D721Med (cell line): ENCODE results near the gene ZNF521.

Experiments used
- DNase-seq: peaks from one replicate; pipeline ENCODE4 v3.0.0; 2011; ENCODE audit warnings: low spot score; ENCODE audit not compliant: insufficient read length
- FAIRE-seq: peaks from 2 replicates; lab custom pipeline; 2011; peaks lifted over from hg19 to GRCh38; lab: Jason Lieb, UNC
- TF ChIP-seq, protein P1 (sequence below): IDR thresholded peaks from 2 replicates; pipeline ENCODE4 v1.5.1; 2012; ENCODE audit warnings: mild to moderate bottlenecking, control low read depth; ENCODE audit not compliant: insufficient read depth; ENCODE audit errors: missing control alignments

Gene ZNF521

DNA sequence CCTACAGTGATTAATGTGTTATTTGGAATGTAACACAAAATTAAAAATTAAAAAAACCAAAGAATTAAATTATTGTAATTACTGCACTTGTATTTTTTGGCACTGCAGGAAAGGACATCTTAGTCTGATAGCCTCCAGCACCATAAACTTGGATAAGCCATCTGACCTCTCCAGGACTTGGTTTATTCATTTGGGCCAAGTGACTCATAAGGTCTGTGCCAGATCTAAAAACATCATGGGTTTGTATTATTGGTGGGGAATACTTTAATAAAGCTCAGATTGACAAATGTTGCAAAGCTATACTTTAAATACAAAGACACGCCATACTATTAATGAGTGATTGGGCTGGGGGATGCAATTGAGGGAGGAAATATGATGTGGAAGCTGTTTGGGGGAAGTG lies 225.2 kb downstream of the ZNF521 start:
- FAIRE-seq (no peak), DNase-seq (no peak)
- TF ChIP-seq, protein P1, sequence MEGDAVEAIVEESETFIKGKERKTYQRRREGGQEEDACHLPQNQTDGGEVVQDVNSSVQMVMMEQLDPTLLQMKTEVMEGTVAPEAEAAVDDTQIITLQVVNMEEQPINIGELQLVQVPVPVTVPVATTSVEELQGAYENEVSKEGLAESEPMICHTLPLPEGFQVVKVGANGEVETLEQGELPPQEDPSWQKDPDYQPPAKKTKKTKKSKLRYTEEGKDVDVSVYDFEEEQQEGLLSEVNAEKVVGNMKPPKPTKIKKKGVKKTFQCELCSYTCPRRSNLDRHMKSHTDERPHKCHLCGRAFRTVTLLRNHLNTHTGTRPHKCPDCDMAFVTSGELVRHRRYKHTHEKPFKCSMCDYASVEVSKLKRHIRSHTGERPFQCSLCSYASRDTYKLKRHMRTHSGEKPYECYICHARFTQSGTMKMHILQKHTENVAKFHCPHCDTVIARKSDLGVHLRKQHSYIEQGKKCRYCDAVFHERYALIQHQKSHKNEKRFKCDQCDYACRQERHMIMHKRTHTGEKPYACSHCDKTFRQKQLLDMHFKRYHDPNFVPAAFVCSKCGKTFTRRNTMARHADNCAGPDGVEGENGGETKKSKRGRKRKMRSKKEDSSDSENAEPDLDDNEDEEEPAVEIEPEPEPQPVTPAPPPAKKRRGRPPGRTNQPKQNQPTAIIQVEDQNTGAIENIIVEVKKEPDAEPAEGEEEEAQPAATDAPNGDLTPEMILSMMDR, result no peak

DNA sequence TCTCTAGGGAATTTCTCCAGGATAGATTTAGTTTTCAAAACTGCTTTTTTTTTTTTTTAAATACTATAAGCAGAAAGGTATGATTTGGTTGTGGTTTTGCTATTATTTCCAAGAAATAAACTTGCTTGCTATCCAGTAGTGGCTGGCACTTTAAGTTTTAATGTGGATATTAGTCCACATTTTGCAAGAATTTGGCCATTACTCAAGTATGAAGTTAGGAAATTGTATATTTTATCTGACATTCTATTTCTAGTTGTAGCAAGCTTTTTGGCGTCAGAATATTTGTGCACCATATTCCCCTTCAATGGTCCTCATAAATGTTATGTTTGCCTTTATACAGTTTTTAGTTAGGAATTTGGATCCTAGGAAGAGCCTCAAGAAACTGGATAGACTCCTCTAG lies 226.3 kb downstream of the ZNF521 start:
- FAIRE-seq (no peak), DNase-seq (no peak)
- TF ChIP-seq, protein P1, result no peak

DNA sequence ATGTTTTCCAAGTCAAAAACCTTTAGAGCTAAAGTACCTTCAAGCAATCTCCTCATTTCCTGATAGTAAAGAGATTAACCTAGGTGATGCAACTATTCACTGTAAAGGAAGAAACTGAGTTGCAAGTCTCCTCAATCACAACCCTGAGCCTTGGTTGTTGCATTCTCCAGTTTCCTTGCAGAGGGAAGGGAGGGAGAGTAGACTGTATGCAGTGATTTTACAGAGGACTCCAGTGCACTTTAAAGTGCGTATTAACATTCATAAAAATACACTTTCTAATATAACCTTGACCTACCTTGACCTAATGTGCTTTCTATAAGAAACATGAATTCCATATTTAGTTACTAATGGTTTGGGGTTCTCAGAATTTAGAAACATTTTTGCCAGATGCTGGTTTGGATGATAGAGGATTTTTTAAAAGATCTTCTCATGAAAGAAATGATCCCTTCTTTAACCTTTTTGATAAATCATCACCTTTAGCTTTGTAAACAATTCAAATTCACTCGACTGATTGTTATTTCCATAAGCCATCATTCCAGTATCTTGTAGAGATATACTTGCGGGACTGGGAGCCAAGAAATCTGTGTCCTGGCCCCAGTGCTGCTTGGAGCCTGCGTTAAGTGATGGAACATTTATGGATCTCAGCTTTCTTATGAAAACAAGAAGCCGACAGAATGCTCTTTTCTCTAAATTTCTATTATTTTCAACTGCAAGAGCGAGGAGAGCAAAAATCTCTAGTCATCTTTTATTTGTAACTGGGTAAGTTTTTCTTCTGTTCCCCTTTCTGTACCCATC lies 228.3 kb downstream of the ZNF521 start:
- FAIRE-seq (no peak), DNase-seq (no peak)
- TF ChIP-seq, protein P1, result no peak

DNA sequence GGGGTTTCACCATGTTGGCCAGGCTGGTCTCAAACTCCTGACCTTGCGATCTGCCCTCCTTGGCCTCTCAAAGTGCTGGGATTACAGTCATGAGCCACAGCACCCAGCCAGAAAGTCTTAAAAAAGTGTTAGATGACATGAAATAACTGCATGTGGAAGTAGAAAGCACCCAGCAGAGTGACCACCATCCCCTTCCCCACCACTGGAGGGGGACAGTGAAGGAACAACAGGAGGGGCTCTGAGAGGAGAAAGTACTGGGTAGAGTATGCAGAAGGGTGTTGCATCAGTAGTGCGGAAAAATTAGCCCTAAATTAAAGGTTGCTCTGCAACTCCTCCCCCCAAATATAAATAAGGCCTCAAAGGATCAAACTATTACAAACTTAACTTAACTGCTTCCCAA lies 230.5 kb downstream of the ZNF521 start:
- no peak for FAIRE-seq
- DNase-seq, result no peak
- TF ChIP-seq, protein P1, result no peak

DNA sequence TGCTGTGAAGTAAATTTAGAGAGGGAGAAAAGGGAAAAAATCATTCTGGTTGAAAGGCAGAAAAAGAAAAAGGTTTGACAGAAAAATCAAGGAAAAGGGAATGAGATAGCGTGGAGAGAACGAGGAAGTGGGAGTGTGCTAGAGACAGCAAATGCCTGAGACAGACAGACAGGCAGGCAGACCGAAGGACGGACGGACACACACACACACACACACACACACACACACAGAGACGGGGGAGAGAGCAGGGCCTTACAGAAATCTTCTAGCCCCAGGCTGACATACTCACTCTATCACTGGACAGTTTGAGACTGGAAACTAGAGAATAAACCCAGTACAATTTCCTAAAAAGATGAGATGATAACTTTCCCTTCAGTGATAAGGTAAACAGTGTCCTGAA lies 238.4 kb downstream of the ZNF521 start:
- FAIRE-seq (no peak), DNase-seq (no peak)
- TF ChIP-seq, protein P1, result no peak

DNA sequence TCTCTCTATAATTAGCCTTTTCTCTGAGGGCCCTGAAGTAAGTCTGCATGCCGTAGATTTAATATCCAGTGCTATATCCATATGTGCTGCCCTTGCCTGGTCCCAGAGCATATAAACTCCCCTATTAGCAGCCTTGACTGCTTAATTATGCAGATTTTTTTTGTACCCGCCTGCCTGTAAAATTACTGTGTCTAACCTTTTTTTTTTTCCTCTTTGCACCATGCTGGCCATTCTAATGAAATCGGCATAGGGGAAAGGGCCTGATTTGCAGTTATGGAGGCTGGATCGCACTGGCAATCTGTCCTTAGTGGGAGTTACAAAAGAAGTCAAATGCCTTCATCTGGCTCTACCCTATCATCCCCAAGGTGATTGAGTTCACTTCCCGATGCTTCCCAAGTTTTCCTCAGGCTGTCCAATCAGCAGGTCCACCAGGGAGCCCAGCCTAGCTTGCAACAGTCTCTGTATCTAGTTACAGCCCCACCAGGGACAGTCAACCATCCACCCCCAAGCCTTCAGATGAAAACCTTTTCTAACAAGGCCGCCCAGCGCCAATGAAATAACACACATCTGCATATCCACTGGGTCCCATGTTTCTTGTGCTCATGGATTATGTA lies 239.0 kb downstream of the ZNF521 start:
- TF ChIP-seq, protein P1, result no peak
- FAIRE-seq (no peak), DNase-seq (no peak)
